ENCODE results near the gene ZNF280C. TPM values are rescaled to one million over a fixed set of nuclear protein-coding genes. Genes with fewer than 3 reads are reported as not detected.

Gene ZNF280C
- total RNA-seq, 1 donor from 2014 or later: 3.4 TPM

DNA sequence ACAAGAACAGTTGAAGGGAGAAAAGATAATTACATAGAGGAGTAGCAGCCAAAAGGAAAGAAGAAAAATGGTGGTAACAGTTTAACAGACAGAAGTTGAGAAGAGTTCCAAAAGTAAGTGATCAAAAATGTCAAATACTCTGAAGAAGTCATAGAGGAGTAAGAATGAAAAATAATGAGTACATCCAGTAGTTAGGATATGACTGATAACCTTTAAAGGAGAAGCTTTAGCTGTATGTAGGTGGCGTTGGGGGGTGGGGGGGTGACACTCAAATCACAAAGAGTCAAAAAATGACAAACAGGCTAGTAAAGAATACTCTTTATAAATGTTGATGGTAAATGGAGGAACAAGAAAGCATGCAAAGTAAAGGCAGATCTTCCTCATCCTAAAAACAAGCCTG, 56.3 kb downstream of the ZNF280C start:
- DNase-seq (ENCODE audit: low spot score): no peak
- H3K4me3 Mint-ChIP-seq (ENCODE audit: unreplicated experiment): no peak overlapping the region
- no peaks in the 10 kb centered on the region for H3K27me3 Mint-ChIP-seq (ENCODE audit: low read depth)
- H3K36me3 Mint-ChIP-seq (ENCODE audit: low read depth): peaks cover 13% of the 10 kb centered on the region
- H3K9me3 Mint-ChIP-seq (ENCODE audit: low read depth): no peaks in the 10 kb centered on the region
- TF ChIP-seq CTCF (IDR thresholded peaks at IDR 0.05): no peak
- H3K4me1 Mint-ChIP-seq (ENCODE audit: low read depth): no peaks in the 10 kb centered on the region
- no peak overlapping the region for H3K27ac Mint-ChIP-seq (ENCODE audit: unreplicated experiment)

- DNase-seq (ENCODE audit: low spot score): no peak
- Mint-ChIP-seq H3K36me3 (ENCODE audit: low read depth) (peaks cover 12% of the 10 kb centered on the region), H3K27me3 (ENCODE audit: low read depth) (no peaks in the 10 kb centered on the region), H3K9me3 (ENCODE audit: low read depth) (no peaks in the 10 kb centered on the region), H3K4me1 (ENCODE audit: low read depth) (no peaks in the 10 kb centered on the region), H3K4me3 (ENCODE audit: unreplicated experiment) (no peak overlapping the region), H3K27ac (ENCODE audit: unreplicated experiment) (no peak overlapping the region)
- TF ChIP-seq CTCF (IDR thresholded peaks at IDR 0.05): no peak
Measured at GRCh38 chrX:130211415-130212186, 57.1 kb downstream of the ZNF280C start.

- Mint-ChIP-seq H3K27me3 (ENCODE audit: low read depth) (no peaks in the 10 kb centered on the region), H3K27ac (ENCODE audit: unreplicated experiment) (no peak overlapping the region), H3K4me1 (ENCODE audit: low read depth) (no peaks in the 10 kb centered on the region), H3K4me3 (ENCODE audit: unreplicated experiment) (no peak overlapping the region), H3K36me3 (ENCODE audit: low read depth) (peaks cover 5% of the 10 kb centered on the region), H3K9me3 (ENCODE audit: low read depth) (no peaks in the 10 kb centered on the region)
- no peak for DNase-seq (ENCODE audit: low spot score)
- TF ChIP-seq CTCF (IDR thresholded peaks at IDR 0.05): no peak
Measured at GRCh38 chrX:130204647-130205046, 64.1 kb downstream of the ZNF280C start.

DNA sequence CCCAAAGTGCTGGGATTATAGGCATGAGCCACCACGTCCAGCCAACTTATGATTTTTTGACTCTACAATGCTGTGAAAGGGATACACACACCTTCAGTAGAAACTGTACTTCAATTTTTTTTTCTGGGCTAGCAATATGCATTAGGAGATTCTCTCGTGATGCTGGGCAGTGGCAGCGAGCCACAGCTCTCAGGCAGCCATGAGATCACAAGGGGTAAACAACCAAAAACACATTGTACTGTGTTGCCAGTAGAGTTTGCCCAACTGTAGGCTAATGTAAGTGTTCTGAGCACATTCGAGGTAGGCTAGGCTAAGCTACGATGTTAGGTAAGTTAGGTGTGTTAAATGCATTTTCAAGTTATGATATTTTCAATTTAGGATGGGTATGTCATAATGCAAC, 71.2 kb downstream of the ZNF280C start:
- H3K4me3 Mint-ChIP-seq (ENCODE audit: unreplicated experiment): no peak overlapping the region
- peaks cover 4% of the 10 kb centered on the region for H3K4me1 Mint-ChIP-seq (ENCODE audit: low read depth)
- no peaks in the 10 kb centered on the region for H3K9me3 Mint-ChIP-seq (ENCODE audit: low read depth)
- no peak for TF ChIP-seq CTCF (IDR thresholded peaks at IDR 0.05)
- H3K36me3 Mint-ChIP-seq (ENCODE audit: low read depth): no peaks in the 10 kb centered on the region
- no peak overlapping the region for H3K27ac Mint-ChIP-seq (ENCODE audit: unreplicated experiment)
- H3K27me3 Mint-ChIP-seq (ENCODE audit: low read depth): no peaks in the 10 kb centered on the region
- no peak for DNase-seq (ENCODE audit: low spot score)

- no peak for DNase-seq (ENCODE audit: low spot score)
- no peak for TF ChIP-seq CTCF (IDR thresholded peaks at IDR 0.05)
- no peaks in the 10 kb centered on the region for H3K36me3 Mint-ChIP-seq (ENCODE audit: low read depth)
- no peak overlapping the region for H3K27ac Mint-ChIP-seq (ENCODE audit: unreplicated experiment)
- peaks cover 6% of the 10 kb centered on the region for H3K4me1 Mint-ChIP-seq (ENCODE audit: low read depth)
- no peaks in the 10 kb centered on the region for H3K9me3 Mint-ChIP-seq (ENCODE audit: low read depth)
- no peaks in the 10 kb centered on the region for H3K27me3 Mint-ChIP-seq (ENCODE audit: low read depth)
- no peak overlapping the region for H3K4me3 Mint-ChIP-seq (ENCODE audit: unreplicated experiment)
Measured at GRCh38 chrX:130196466-130196865, 72.2 kb downstream of the ZNF280C start.

Measured in chondrocyte (in vitro differentiated cells).